LNCAP (cell line): ENCODE measurements around the gene TMEM156.

Experiments
- TF ChIP-seq, protein P1 (sequence below): fragments of 450-650 bp; IDR thresholded peaks from 2 replicates; pipeline ENCODE4 v1.5.1; 2017; ENCODE audit warnings: mild to moderate bottlenecking

Gene TMEM156

DNA sequence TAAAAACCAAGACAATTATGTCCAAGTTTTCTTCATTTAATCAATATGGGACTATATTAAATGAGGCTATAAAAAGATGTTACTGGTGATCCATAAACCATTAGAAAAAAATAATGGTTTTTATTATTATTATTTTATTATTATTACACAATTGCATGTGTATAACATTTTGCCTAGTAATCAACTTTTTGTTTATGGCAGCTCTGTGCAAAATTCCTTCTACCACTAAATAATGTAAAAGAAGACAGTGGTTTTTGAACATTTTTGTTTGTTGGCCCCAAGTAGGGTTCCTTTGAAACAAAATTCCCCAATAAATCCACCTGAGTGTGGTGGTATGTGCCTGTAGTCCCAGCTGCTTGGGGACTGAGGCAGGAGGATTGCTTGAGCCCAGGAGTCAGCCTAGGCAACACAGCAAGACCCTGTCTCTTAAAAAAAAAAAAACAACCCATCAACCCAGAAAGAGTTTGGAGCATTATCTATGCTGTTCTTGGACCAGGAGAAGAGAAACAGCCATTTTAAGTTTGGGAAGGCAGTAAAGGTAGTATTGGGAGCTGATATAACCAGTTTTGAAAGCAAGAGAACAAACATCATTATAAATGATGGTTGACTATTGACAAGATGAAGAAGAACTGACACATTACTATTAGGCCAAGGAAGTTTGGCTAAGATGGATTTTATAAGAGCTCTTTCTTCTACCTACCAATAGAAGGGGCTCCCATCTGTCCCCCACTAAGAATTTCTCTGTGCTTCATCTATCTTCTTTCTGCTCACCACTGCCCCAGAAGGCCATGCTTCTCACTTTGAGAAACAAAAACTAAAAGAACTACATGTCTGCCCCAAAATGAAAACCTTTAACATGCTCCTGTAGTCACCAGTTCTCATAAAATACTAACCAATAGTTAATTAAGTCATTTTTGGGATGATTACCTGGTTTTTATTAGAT lies 2.2 kb downstream of the TMEM156 start:
- TF ChIP-seq, protein P1, sequence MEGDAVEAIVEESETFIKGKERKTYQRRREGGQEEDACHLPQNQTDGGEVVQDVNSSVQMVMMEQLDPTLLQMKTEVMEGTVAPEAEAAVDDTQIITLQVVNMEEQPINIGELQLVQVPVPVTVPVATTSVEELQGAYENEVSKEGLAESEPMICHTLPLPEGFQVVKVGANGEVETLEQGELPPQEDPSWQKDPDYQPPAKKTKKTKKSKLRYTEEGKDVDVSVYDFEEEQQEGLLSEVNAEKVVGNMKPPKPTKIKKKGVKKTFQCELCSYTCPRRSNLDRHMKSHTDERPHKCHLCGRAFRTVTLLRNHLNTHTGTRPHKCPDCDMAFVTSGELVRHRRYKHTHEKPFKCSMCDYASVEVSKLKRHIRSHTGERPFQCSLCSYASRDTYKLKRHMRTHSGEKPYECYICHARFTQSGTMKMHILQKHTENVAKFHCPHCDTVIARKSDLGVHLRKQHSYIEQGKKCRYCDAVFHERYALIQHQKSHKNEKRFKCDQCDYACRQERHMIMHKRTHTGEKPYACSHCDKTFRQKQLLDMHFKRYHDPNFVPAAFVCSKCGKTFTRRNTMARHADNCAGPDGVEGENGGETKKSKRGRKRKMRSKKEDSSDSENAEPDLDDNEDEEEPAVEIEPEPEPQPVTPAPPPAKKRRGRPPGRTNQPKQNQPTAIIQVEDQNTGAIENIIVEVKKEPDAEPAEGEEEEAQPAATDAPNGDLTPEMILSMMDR, result no peak

DNA sequence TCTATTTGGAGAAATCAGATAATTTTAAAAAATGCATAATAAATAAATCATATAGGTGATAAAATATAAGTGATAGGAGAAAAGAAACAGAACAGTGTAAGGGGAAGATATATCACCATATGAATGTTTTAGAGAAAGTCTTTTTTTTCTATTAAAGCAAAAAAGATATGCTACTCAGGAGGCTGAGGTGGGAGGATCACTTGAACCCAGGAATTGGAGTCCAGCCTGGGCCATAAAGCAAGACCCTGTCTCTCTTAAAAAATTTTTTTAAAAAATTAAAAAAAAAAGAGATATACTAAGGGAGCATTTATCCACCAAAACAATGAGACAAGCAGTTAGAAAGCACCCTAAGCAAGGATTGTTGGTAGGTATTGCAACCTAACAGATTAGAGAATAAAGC lies 6.1 kb downstream of the TMEM156 start:
- TF ChIP-seq, protein P1, result no peak

DNA sequence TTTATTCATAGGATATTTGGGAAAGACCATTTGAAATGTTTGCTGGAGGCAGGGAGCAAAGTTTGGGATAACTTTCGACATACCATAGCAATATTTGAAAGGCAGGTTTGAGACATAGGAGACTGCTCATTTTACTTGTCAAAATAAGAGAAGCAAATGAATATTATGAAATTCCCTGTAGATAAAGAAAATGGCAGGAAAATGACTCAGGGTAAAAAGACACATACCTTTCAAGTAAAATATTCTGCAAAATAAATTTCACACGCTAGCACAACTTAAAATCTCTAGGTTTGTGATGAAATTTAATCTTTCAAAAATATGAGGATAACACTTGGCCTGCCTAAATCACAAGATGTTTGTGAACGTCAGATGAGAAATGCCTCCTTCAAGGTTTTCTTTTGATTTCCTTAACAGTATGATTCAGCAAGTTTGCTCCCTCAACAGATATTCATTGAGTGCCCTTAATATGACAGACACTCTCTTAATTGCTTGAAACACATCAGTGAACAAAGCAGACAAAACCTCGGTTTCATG lies 6.6 kb downstream of the TMEM156 start:
- TF ChIP-seq, protein P1, result no peak

DNA sequence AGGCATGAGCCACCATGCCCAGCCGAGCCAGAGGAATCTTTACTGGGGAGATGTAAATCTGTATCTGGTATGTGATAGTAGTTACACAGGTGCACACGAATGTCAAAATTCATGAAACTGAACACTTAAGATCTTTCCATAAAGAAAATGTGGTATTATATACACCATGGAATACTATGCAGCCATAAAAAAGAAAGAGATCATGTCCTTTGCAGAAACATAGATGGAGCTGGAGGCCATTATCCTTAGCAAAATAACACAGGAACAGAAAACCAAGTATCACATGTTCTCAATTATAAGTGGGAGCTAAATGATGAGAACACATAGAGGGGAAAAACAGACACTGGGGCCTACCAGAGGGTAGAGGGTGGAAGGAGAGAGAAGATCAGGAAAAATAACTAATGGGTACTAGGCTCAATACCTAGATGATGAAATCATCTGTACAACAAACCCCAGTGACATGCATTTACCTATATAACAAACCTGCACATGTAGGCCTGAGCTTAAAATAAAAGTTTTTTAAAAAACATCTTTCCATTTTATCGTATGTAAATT lies 7.8 kb downstream of the TMEM156 start:
- TF ChIP-seq, protein P1, result no peak

DNA sequence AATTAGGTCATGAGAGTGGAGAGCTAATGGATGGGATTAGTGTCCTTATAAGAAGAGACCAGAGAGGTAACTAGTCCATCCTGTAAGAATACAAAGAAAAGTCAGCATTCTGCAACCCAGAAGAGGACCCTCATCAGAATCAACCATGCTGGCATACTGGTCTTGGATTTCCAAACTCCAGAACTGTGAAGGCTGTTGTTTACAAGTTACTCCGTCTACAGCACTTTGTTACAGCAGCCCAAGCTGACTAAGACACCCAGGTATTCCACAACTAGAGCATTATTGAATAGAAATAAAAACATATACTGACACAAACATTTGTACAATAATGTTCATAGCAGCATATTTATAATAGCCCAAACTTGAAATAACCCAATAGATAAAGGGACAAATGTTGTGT lies 9.2 kb downstream of the TMEM156 start:
- TF ChIP-seq, protein P1, result no peak

DNA sequence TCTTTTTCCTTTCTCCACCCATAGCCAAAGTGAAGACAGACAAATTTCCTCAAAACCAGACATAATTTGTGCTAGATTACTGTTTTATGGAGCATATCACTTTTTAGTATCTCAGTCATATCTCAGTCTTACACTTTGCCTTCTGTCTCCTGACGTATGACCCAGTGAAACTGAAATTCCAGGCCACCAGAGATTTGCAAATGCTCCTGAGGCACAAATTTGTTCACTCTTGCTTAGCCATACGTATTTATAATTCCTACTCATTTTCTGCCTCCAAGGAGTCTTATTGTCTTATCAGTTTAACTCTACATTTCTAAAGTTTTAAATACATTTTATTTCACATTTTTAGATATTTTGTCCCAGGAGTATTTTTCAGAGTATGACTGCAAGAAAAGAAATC lies 10.0 kb downstream of the TMEM156 start:
- TF ChIP-seq, protein P1, result no peak

DNA sequence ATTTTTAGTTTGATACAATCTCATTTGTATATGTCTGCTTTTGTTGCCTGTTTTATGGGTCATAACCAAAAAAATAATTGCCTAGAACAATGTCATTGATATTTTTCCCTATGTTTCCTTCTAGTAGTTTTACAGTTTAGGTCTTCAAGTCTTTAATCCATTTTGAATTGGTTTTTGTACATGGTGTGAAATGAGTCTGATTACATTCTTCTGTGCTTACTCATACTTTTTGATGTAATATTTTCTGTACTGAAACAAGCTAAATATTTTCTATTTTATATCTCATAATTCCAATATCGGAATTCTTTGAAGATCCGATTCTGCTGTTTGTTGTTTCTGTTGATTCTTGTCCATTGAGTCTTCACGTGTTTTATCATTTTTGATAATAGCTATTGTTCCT lies 10.6 kb downstream of the TMEM156 start:
- TF ChIP-seq, protein P1, result no peak
